ENCODE data around the gene C4orf17. TPM values are rescaled to one million over a fixed set of nuclear protein-coding genes. Genes with fewer than 3 reads are reported as not detected.

The C4orf17 gene
- total RNA-seq (not detected), polyA plus RNA-seq (not detected)
- long read RNA-seq, donor 1, result 0 reads
- long read RNA-seq, donor 2, result 0 reads
- long read RNA-seq, donor 3, result 0 reads

- peaks cover 0 to 5% (median 0%) of the 10 kb centered on the region in 11 donors for H3K9me3 ChIP-seq
- no peaks in the 10 kb centered on the region for H3K4me1 ChIP-seq
- H3K27ac ChIP-seq, result no peak within 1 kb of the TSS
- intact Hi-C loops (cut with DNase I), result no loop called here
- TF ChIP-seq CTCF (IDR thresholded peaks at IDR 0.05), result no peak
- ATAC-seq, result no peak
- H3K27me3 ChIP-seq, result peaks cover 0 to 3% (median 0%) of the 10 kb centered on the region in 7 donors
- no peak for DNase-seq
- H3K36me3 ChIP-seq, result no peaks in the 10 kb centered on the region
- no peak within 1 kb of the TSS for H3K4me3 ChIP-seq
- WGBS, 2 donors, result 74 to 75% methylated on average over 4 of the region's 4 CpGs
These were observed at the start of gene C4orf17 for GRCh38 chr4:99510721-99511120. Gene C4orf17, plus strand, starts transcription at chr4:99511021. Its CDS starts 2,061 bp downstream, at chr4:99513082.

DNA sequence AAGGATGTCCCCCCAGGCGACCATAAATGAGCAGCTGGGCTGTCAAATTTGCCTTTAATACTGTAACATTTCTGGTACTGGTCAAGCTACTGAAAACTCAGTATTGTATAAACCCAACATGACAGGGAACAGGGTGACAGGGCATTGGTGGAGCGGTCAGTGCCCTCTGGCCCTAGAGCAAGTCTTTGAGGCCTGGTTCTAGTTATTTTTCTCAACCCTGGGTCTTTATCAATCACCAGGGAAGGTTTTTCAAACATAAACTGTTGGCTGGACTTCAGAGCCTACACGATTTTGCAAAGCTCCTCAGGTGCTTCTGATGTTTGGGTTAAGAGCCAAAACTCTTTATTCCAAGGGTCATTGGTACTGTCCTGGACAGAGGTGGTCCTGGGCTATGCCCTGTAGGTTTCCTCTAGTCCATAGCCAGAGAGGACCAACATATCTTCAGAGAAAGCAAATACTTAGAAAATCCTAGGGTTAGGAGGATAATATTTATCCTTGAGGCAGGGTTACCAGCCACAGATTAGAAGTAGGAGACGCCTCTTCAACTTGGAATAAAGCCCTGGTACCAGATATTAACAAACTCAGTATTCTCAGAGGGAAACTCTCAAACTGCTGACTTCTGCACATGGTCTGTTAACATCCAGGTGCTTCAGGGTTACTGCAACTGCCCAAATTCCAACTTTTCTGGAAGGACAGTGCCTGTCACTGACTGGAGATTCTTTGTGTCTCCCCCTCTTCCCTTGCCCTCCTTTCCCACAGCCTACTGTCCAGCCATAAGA, 49.0 kb upstream of the C4orf17 start:
- H3K27me3 ChIP-seq, result peaks cover 0 to 19% (median 0%) of the 10 kb centered on the region in 7 donors
- H3K4me3 ChIP-seq, result no peak overlapping the region
- no peak for ATAC-seq
- H3K9me3 ChIP-seq, result no peaks in the 10 kb centered on the region
- no peak overlapping the region for H3K27ac ChIP-seq
- H3K4me1 ChIP-seq, result no peaks in the 10 kb centered on the region
- no peak for DNase-seq
- no peak for TF ChIP-seq CTCF (IDR thresholded peaks at IDR 0.05)
- H3K36me3 ChIP-seq, result no peaks in the 10 kb centered on the region
- intact Hi-C loops (cut with DNase I), result loop anchor here in 6 of 10 donors (2.0 to 10.0 kb wide), 4 partner anchors 337 to 995 kb away; no protein-coding TSS in a partner anchor
- 57 to 68% methylated on average over 4 of the region's 4 CpGs for WGBS, 2 donors

DNA sequence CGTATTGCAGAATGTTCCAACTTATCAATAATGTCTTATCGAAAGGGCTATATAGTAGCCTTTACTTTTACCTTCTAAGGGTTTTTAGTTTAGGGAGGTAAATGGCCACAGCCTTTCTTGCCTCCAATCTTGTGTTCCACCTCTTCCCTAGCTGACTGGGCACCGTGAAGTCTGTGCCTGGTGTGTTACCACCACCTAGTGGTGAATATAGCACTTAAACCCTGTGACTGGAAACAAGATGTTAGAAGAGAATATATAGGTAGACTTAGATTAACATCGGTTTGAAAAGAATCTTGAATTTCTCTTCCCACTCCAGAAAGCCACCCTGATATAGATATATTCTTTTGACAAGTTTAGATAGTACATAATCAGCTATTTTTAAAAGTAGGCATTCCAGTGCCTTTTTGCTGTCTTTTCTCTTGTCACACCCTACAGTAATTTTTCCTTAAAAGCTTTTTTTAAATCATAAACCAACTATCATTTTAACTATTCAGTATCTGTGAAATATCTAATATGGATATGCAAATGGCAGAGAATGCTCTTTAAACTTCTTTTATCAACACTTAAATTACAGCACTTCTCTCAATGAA, 47.9 kb upstream of the C4orf17 start:
- H3K36me3 ChIP-seq, result no peaks in the 10 kb centered on the region
- ATAC-seq (peak in 7 of 8 donors; percentile 69 to 90 (median 75)), DNase-seq (peak in 1 of 2 donors; percentile 34)
- no peaks in the 10 kb centered on the region for H3K9me3 ChIP-seq
- WGBS, 2 donors, result 26 to 31% methylated on average over 4 of the region's 4 CpGs
- H3K4me3 ChIP-seq, result no peak overlapping the region
- intact Hi-C loops (cut with DNase I), result loop anchor here in 6 of 10 donors (1.0 to 10.0 kb wide), 5 partner anchors 338 to 996 kb away; no protein-coding TSS in a partner anchor
- no peak overlapping the region for H3K27ac ChIP-seq
- H3K4me1 ChIP-seq, result no peaks in the 10 kb centered on the region
- H3K27me3 ChIP-seq, result peaks cover 0 to 19% (median 0%) of the 10 kb centered on the region in 7 donors
- TF ChIP-seq CTCF (IDR thresholded peaks at IDR 0.05), result peak; percentile 53 to 85 (median 77)

GRCh38 chr4:99463566-99463965, 47.3 kb upstream of the C4orf17 start:
- H3K27me3 ChIP-seq, result peaks cover 0 to 19% (median 0%) of the 10 kb centered on the region in 7 donors
- DNase-seq (no peak), ATAC-seq (no peak)
- H3K4me1 ChIP-seq, result no peaks in the 10 kb centered on the region
- no peak for TF ChIP-seq CTCF (IDR thresholded peaks at IDR 0.05)
- H3K4me3 ChIP-seq, result no peak overlapping the region
- H3K9me3 ChIP-seq, result no peaks in the 10 kb centered on the region
- 67 to 73% methylated on average over 2 of the region's 2 CpGs for WGBS, 2 donors
- no peaks in the 10 kb centered on the region for H3K36me3 ChIP-seq
- H3K27ac ChIP-seq, result no peak overlapping the region
- intact Hi-C loops (cut with DNase I), result loop anchor here in 6 of 10 donors (1.0 to 10.0 kb wide), 5 partner anchors 339 to 996 kb away; no protein-coding TSS in a partner anchor

Measured in heart right ventricle (tissue), 16 donors.